Endothelial cell of umbilical vein (primary cell): Measurements from ENCODE around the gene ACER3. TPM values are rescaled to one million over a fixed set of nuclear protein-coding genes. Genes with fewer than 3 reads are reported as not detected.

ENCODE experiments used
- BruUV-seq: library from RNA; stranded (reverse); fragments of 400-500 nt; replicated peaks from 2 replicates; lab custom pipeline; 2021; lab: Mats Ljungman, UMichigan
- CTCF ChIA-PET: fragments of 300-600, 350-600 bp; sonication (Branson Sonifier 250); formaldehyde crosslinking; loops from one replicate; lab custom pipeline; 2021; ENCODE audit warnings: antibody characterized with exemption, inconsistent platforms; lab: Charles Lee
- POLR2A ChIA-PET: fragments of 300-600, 350-600 bp; sonication (Branson Sonifier 250); formaldehyde crosslinking; loops from one replicate; lab custom pipeline; 2021; ENCODE audit warnings: antibody characterized with exemption, inconsistent platforms; lab: Charles Lee
- DNase-seq: peaks from one replicate; pipeline ENCODE4 v3.0.0-alpha.2; 2011; ENCODE audit warnings: low read depth, low spot score
- FAIRE-seq: peaks from 2 replicates; lab custom pipeline; 2011; peaks lifted over from hg19 to GRCh38; lab: Jason Lieb, UNC
- H2AFZ ChIP-seq: 2 replicates; pipeline ENCODE4 v1.6.0; 2012; ENCODE audit warnings: low read depth, low read length, control low read depth, inconsistent platforms
- H3K27ac ChIP-seq: 2 replicates; pipeline ENCODE4 v1.5.1; 2011; ENCODE audit warnings: low read depth, mild to moderate bottlenecking, control low read depth, low read length, moderate library complexity; ENCODE audit not compliant: insufficient read depth
- H3K27me3 ChIP-seq, 2 experiments: 2 replicates each; pipeline versions ENCODE4 v1.6.0 to v1.6.1; 2011; ENCODE audit warnings: low read length in 2 of 2, mixed read lengths in 1 of 2; ENCODE audit not compliant: control insufficient read depth in 2 of 2, insufficient read depth in 2 of 2
- H3K36me3 ChIP-seq, 2 experiments: 2 replicates in 1 of 2; 3 replicates in 1 of 2; pipeline ENCODE4 v1.5.1; 2011; ENCODE audit warnings: low read length in 2 of 2, mild to moderate bottlenecking in 1 of 2, moderate library complexity in 1 of 2; ENCODE audit not compliant: control insufficient read depth in 2 of 2, insufficient read depth in 2 of 2; ENCODE audit errors: extremely low read depth in 1 of 2
- H3K4me1 ChIP-seq: 3 replicates; pipeline ENCODE4 v1.5.1; 2011; ENCODE audit warnings: mild to moderate bottlenecking, low read length; ENCODE audit not compliant: control insufficient read depth, insufficient read depth; ENCODE audit errors: extremely low read depth
- H3K4me2 ChIP-seq: 2 replicates; pipeline ENCODE4 v1.6.1; 2011; ENCODE audit warnings: low read length, control low read depth, mixed read lengths; ENCODE audit not compliant: insufficient read depth
- H3K4me3 ChIP-seq, 3 experiments: fragments of 200-600 bp in 1 of 3; sonication (generic), shearing (Covaris generic) in 1 of 3; replicated peaks in 1 of 3; 2 replicates each; pipeline ENCODE4 v1.5.1; 2011 to 2016; ENCODE audit warnings: control low read depth in 3 of 3, low read length in 3 of 3, mild to moderate bottlenecking in 2 of 3, inconsistent platforms in 1 of 3, low read depth in 1 of 3, moderate library complexity in 1 of 3; ENCODE audit not compliant: insufficient read depth in 1 of 3
- H3K79me2 ChIP-seq: 2 replicates; pipeline ENCODE4 v1.6.0; 2012; ENCODE audit warnings: low read length, inconsistent platforms; ENCODE audit not compliant: control insufficient read depth, insufficient read depth
- H3K9ac ChIP-seq: replicated peaks from 2 replicates; pipeline ENCODE3; 2011; ENCODE audit warnings: low read length, control low read depth; ENCODE audit not compliant: insufficient read depth; ENCODE audit errors: extremely low read depth
- H3K9me1 ChIP-seq: replicated peaks from 3 replicates; pipeline ENCODE4 v1.6.0; 2011; ENCODE audit warnings: mild to moderate bottlenecking, low read length; ENCODE audit not compliant: control insufficient read depth, insufficient read depth; ENCODE audit errors: extremely low read depth
- H3K9me3 ChIP-seq: replicated peaks from 2 replicates; pipeline ENCODE4 v1.5.1; 2012; ENCODE audit warnings: low read length, inconsistent platforms; ENCODE audit not compliant: control insufficient read depth, insufficient read depth
- H4K20me1 ChIP-seq: replicated peaks from 2 replicates; pipeline ENCODE3; 2011; ENCODE audit warnings: mild to moderate bottlenecking, low read length; ENCODE audit not compliant: control insufficient read depth, insufficient read depth; ENCODE audit errors: extremely low read depth
- CTCF ChIP-seq, 2 donors: IDR thresholded peaks; 1 replicate in 1 of 2; 2 replicates in 1 of 2; pipeline ENCODE4 v1.5.1; 2011; ENCODE audit warnings: low read length in 2 of 2, mild to moderate bottlenecking in 2 of 2, moderate library complexity in 2 of 2, control low read depth in 1 of 2, inconsistent platforms in 1 of 2, low read depth in 1 of 2; ENCODE audit not compliant: insufficient read depth in 1 of 2; ENCODE audit errors: extremely low read depth in 1 of 2
- EZH2 ChIP-seq: IDR thresholded peaks from 2 replicates; pipeline ENCODE4 v1.6.1; 2012; ENCODE audit warnings: borderline replicate concordance, low read depth, mild to moderate bottlenecking, moderate library complexity, low read length, inconsistent platforms; ENCODE audit not compliant: severe bottlenecking
- FOS ChIP-seq: IDR thresholded peaks from 2 replicates; pipeline ENCODE4 v1.6.1; 2011; ENCODE audit warnings: mild to moderate bottlenecking, low read length, moderate library complexity, borderline replicate concordance; ENCODE audit not compliant: insufficient read depth
- GATA2 ChIP-seq: IDR thresholded peaks from 2 replicates; pipeline ENCODE4 v1.7.0; 2011; ENCODE audit warnings: low read depth, mild to moderate bottlenecking, moderate library complexity, mixed read lengths, low read length; ENCODE audit not compliant: insufficient read length, insufficient read depth
- JUN ChIP-seq: IDR thresholded peaks from 2 replicates; pipeline ENCODE4 v1.6.1; 2011; ENCODE audit warnings: borderline replicate concordance, low read depth; ENCODE audit not compliant: insufficient read length, insufficient read depth
- MAX ChIP-seq: IDR thresholded peaks from 2 replicates; pipeline ENCODE4 v1.6.1; 2011; ENCODE audit not compliant: insufficient read depth, insufficient read length
- MYC ChIP-seq: IDR thresholded peaks from one replicate; pipeline ENCODE4 v1.6.1; 2011; ENCODE audit warnings: mild to moderate bottlenecking, low read depth, low read length
- POLR2A ChIP-seq: IDR thresholded peaks from 2 replicates; pipeline ENCODE4 v1.6.1; 2012; ENCODE audit warnings: low read depth, mild to moderate bottlenecking, control low read depth, low read length
- POLR2AphosphoS5 ChIP-seq: IDR thresholded peaks from 2 replicates; pipeline ENCODE4 v1.6.1; 2012; ENCODE audit warnings: low read depth, mild to moderate bottlenecking, control low read depth, low read length, moderate library complexity; ENCODE audit not compliant: insufficient read depth
- dilution Hi-C: fragments of 300-500 bp; cut with MboI; formaldehyde crosslinking; loops from one replicate; pipeline ENCODE4 v1.15.0; 2019; ENCODE audit warnings: low sequenced_read_pairs; ENCODE audit not compliant: extremely low pct_ligation_motif_present
- intact Hi-C: fragments of 100-400 bp; cut with micrococcal nuclease; formaldehyde crosslinking; loops from one replicate; pipeline ENCODE4 v1.10.0; 2022
- polyA plus RNA-seq, 4 experiments: library from polyadenylated mRNA; depleted of rRNA in 3 of 4; stranded (reverse) in 3 of 4; unstranded in 1 of 4; fragments of >200 nt; gene quantifications; 2 replicates each; pipeline versions ENCODE4 v1.2.1 to v1.2.3, GENCODE V29; 2011 to 2012; ENCODE audit warnings: missing spikeins in 1 of 4
- total RNA-seq: library from RNA; stranded (reverse); gene quantifications from 2 replicates; pipeline ENCODE4 v1.2.3, GENCODE V29; 2021

ACER3 gene
- total and polyA plus RNA-seq, 2 donors (not counting 3 experiments of a cell fraction or from before 2014, with no cell fraction given) = 9.9 to 31.6 TPM

DNA sequence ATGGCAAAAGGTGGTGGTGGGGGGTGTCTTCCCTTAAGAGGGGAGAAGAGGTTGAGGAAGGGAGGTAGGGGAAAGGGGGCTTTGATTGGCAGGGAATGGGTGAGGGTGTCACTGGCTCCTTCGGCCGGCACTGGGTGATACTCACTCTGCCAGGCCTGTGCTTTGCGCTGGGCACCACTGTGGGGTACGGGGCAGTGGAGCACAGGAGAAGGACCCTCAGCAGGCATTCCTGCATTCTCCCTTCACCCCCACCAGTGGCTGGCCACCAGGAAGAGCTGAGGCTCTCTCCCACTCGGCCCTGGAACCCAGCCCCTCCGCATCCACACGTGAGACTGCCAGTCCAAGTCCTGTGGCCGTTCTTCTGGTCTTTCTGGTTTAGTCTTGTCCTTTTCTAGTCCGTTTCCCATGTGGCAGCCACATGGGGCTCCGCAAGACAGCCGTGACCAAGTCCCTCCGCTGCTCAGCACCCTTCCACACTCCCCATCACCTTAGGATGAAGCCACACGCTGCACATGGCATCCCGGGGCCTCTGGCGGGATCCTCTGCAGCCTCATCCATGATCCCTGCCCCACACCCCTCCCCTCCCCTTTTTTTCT lies 214.0 kb downstream of the ACER3 start:
- Histone ChIP-seq H3K9me3 (no peaks in the 10 kb centered on the region), H3K9ac (no peak overlapping the region), H2AFZ (no peak overlapping the region), H3K9me1 (no peaks in the 10 kb centered on the region), H3K4me1 (peaks cover 30% of the 10 kb centered on the region), H3K36me3 (no peaks in the 10 kb centered on the region), H3K4me2 (no peak overlapping the region), H4K20me1 (no peaks in the 10 kb centered on the region), H3K79me2 (no peaks in the 10 kb centered on the region), H3K27ac (no peak overlapping the region), H3K4me3 (no peak overlapping the region), H3K27me3 (no peaks in the 10 kb centered on the region)
- CTCF ChIA-PET = interaction anchor here (1.8 to 3.4 kb wide), 3 partner anchors 16 to 27 kb away, joined by 8 to 44 read pairs (median 40); no protein-coding TSS in a partner anchor
- POLR2A ChIA-PET = no interaction called here
- no TSS peak for BruUV-seq
- intact Hi-C loops = no loop called here
- no peak for FAIRE-seq
- TF ChIP-seq POLR2AphosphoS5 (no peak), GATA2 (no peak), MYC (no peak), MAX (no peak), FOS (no peak), EZH2 (no peak), CTCF (IDR thresholded peaks at IDR 0.05; ENCODE audit: extremely low read depth in 1 of 2, insufficient read depth in 1 of 2, low read depth in 1 of 2, low read length in 2 of 2) (no peak), JUN (no peak), POLR2A (no peak)
- dilution Hi-C loops = no loop called here
- DNase-seq = no peak
